Brain microvascular endothelial cell (primary cell): ENCODE results near the gene EVC.
A peak's percentile ranks its signal among the peaks of the same experiment; 100 is the strongest.

Experiments used
- DNase-seq: peaks from one replicate; pipeline ENCODE4 v3.0.0-alpha.2; 2020
- H3K27ac ChIP-seq: fragments of 250-450 bp; sonication (Bioruptor Pico); 2 replicates; pipeline ENCODE4 v1.5.1; 2020; ENCODE audit warnings: mild to moderate bottlenecking, moderate library complexity
- H3K27me3 ChIP-seq: fragments of 250-450 bp; sonication (Bioruptor Pico); replicated peaks from 2 replicates; pipeline ENCODE4 v1.5.1; 2020; ENCODE audit warnings: mild to moderate bottlenecking
- H3K36me3 ChIP-seq: fragments of 250-450 bp; sonication (Bioruptor Pico); replicated peaks from 2 replicates; pipeline ENCODE4 v1.5.1; 2020; ENCODE audit warnings: mild to moderate bottlenecking
- H3K4me3 ChIP-seq: 2 replicates; pipeline ENCODE4 v1.5.1; 2011; ENCODE audit warnings: low read depth, mild to moderate bottlenecking, control low read depth, low read length, moderate library complexity
- CTCF ChIP-seq: IDR thresholded peaks from 2 replicates; pipeline ENCODE4 v1.5.1; 2011; ENCODE audit warnings: low read depth, mild to moderate bottlenecking, moderate library complexity, low read length, control low read depth, inconsistent platforms; ENCODE audit errors: missing control alignments
- in situ Hi-C: cut with HindIII; loops from 2 replicates; pipeline ENCODE4 v1.10.0; 2017; ENCODE audit warnings: low sequenced_read_pairs, low pct_ligation_motif_present

Gene EVC

GRCh38 chr4:5742388-5742787 lies 31.4 kb downstream of the EVC start:
- Histone ChIP-seq H3K4me3 (no peak overlapping the region), H3K27me3 (no peaks in the 10 kb centered on the region), H3K27ac (no peak overlapping the region), H3K36me3 (peaks cover 56% of the 10 kb centered on the region)
- TF ChIP-seq CTCF, result no peak
- DNase-seq, result no peak
- in situ Hi-C loops, result no loop called here

- in situ Hi-C loops, result no loop called here
- Histone ChIP-seq H3K36me3 (peaks cover 54% of the 10 kb centered on the region), H3K27me3 (no peaks in the 10 kb centered on the region), H3K27ac (no peak overlapping the region), H3K4me3 (no peak overlapping the region)
- no peak for TF ChIP-seq CTCF
- DNase-seq, result no peak
These were observed 32.0 kb downstream of the EVC start for GRCh38 chr4:5742968-5743367.

- TF ChIP-seq CTCF, result no peak
- Histone ChIP-seq H3K27me3 (no peaks in the 10 kb centered on the region), H3K36me3 (peaks cover 48% of the 10 kb centered on the region), H3K27ac (no peak overlapping the region), H3K4me3 (no peak overlapping the region)
- in situ Hi-C loops, result no loop called here
- DNase-seq, result no peak
These were observed 35.2 kb downstream of the EVC start for GRCh38 chr4:5746250-5746649.

- no peak for TF ChIP-seq CTCF
- H3K27me3 ChIP-seq, result no peaks in the 10 kb centered on the region
- no peak overlapping the region for H3K4me3 ChIP-seq
- H3K36me3 ChIP-seq, result peaks cover 48% of the 10 kb centered on the region
- in situ Hi-C loops, result no loop called here
- peak; percentile 62 for DNase-seq
- H3K27ac ChIP-seq, result peak overlapping the region; percentile 91
These were observed 36.1 kb downstream of the EVC start for GRCh38 chr4:5746829-5747737.

GRCh38 chr4:5747738-5748375 lies 36.9 kb downstream of the EVC start:
- no peak for TF ChIP-seq CTCF
- DNase-seq, result peak; percentile 98
- Histone ChIP-seq H3K27ac (peak overlapping the region; percentile 91), H3K4me3 (no peak overlapping the region), H3K36me3 (peaks cover 40% of the 10 kb centered on the region), H3K27me3 (no peaks in the 10 kb centered on the region)
- in situ Hi-C loops, result no loop called here

GRCh38 chr4:5749568-5749967 lies 38.6 kb downstream of the EVC start:
- Histone ChIP-seq H3K27ac (peak overlapping the region; percentile 93), H3K4me3 (no peak overlapping the region), H3K36me3 (peaks cover 32% of the 10 kb centered on the region), H3K27me3 (no peaks in the 10 kb centered on the region)
- no peak for DNase-seq
- in situ Hi-C loops, result no loop called here
- TF ChIP-seq CTCF, result no peak
